Measurements from ENCODE around the gene EDC3. TPM values are rescaled to one million over a fixed set of nuclear protein-coding genes. Genes with fewer than 3 reads are reported as not detected.

The EDC3 gene
- total RNA-seq, 1 donor from 2014 or later, result 17.2 TPM

- H3K4me3 ChIP-seq, result no peak overlapping the region
- peaks cover 13% of the 10 kb centered on the region for H3K36me3 ChIP-seq
- no peak for DNase-seq
- no peaks in the 10 kb centered on the region for H3K9me3 ChIP-seq (replicated peaks)
- no peak for TF ChIP-seq CTCF (IDR thresholded peaks at IDR 0.05; ENCODE audit: borderline replicate concordance)
- H3K27ac ChIP-seq (replicated peaks), result no peak overlapping the region
- peaks cover 72% of the 10 kb centered on the region for H3K4me1 ChIP-seq
- H3K27me3 ChIP-seq (ENCODE audit: low read depth), result no peaks in the 10 kb centered on the region
- intact Hi-C loops (cut with micrococcal nuclease), result no loop called here
Observed at GRCh38 chr15:74646480-74646879, 49.3 kb downstream of the EDC3 start.

- Histone ChIP-seq H3K4me1 (peaks cover 66% of the 10 kb centered on the region), H3K9me3 (replicated peaks) (no peaks in the 10 kb centered on the region), H3K27ac (replicated peaks) (peak overlapping the region; percentile 66), H3K4me3 (no peak overlapping the region), H3K27me3 (ENCODE audit: low read depth) (no peaks in the 10 kb centered on the region), H3K36me3 (peaks cover 31% of the 10 kb centered on the region)
- no peak for DNase-seq
- intact Hi-C loops (cut with micrococcal nuclease), result no loop called here
- no peak for TF ChIP-seq CTCF (IDR thresholded peaks at IDR 0.05; ENCODE audit: borderline replicate concordance)
Observed at GRCh38 chr15:74643665-74644204, 52.1 kb downstream of the EDC3 start.

- peaks cover 59% of the 10 kb centered on the region for H3K4me1 ChIP-seq
- H3K9me3 ChIP-seq (replicated peaks), result no peaks in the 10 kb centered on the region
- intact Hi-C loops (cut with micrococcal nuclease), result no loop called here
- DNase-seq, result no peak
- peak overlapping the region; percentile 66 for H3K27ac ChIP-seq (replicated peaks)
- no peaks in the 10 kb centered on the region for H3K27me3 ChIP-seq (ENCODE audit: low read depth)
- no peak for TF ChIP-seq CTCF (IDR thresholded peaks at IDR 0.05; ENCODE audit: borderline replicate concordance)
- H3K4me3 ChIP-seq, result no peak overlapping the region
- peaks cover 36% of the 10 kb centered on the region for H3K36me3 ChIP-seq
Observed at GRCh38 chr15:74642734-74643664, 52.8 kb downstream of the EDC3 start.

GRCh38 chr15:74642348-74642733, 53.5 kb downstream of the EDC3 start:
- Histone ChIP-seq H3K27ac (replicated peaks) (peak overlapping the region; percentile 66), H3K36me3 (peaks cover 36% of the 10 kb centered on the region), H3K4me1 (peaks cover 58% of the 10 kb centered on the region), H3K4me3 (no peak overlapping the region), H3K9me3 (replicated peaks) (no peaks in the 10 kb centered on the region), H3K27me3 (ENCODE audit: low read depth) (no peaks in the 10 kb centered on the region)
- intact Hi-C loops (cut with micrococcal nuclease), result no loop called here
- no peak for DNase-seq
- TF ChIP-seq CTCF (IDR thresholded peaks at IDR 0.05; ENCODE audit: borderline replicate concordance), result no peak

GRCh38 chr15:74641151-74641550, 54.7 kb downstream of the EDC3 start:
- Histone ChIP-seq H3K36me3 (peaks cover 47% of the 10 kb centered on the region), H3K27me3 (ENCODE audit: low read depth) (no peaks in the 10 kb centered on the region), H3K27ac (replicated peaks) (peak overlapping the region; percentile 9), H3K4me3 (no peak overlapping the region), H3K4me1 (peaks cover 48% of the 10 kb centered on the region), H3K9me3 (replicated peaks) (no peaks in the 10 kb centered on the region)
- intact Hi-C loops (cut with micrococcal nuclease), result no loop called here
- no peak for TF ChIP-seq CTCF (IDR thresholded peaks at IDR 0.05; ENCODE audit: borderline replicate concordance)
- DNase-seq, result no peak
